Measurements from ENCODE around the gene CSPG4.
"Not testable (repeated sequence)": the region's sequence is repeated elsewhere in the genome, so short reads cannot be mapped to it uniquely, and the experiment has no call there.

Gene CSPG4

GRCh38 chr15:75723847-75724660, 11.4 kb upstream of the CSPG4 start:
- DNase-seq (ENCODE audit: low spot score): peak; percentile 99

- no peak for DNase-seq (ENCODE audit: low spot score)
Measured at GRCh38 chr15:75723171-75723846, 10.7 kb upstream of the CSPG4 start.

- DNase-seq (ENCODE audit: low spot score): no peak
Measured at GRCh38 chr15:75721923-75722870, 9.5 kb upstream of the CSPG4 start.

- no peak for DNase-seq (ENCODE audit: low spot score)
Measured at GRCh38 chr15:75721480-75721922, 8.9 kb upstream of the CSPG4 start.

GRCh38 chr15:75720787-75721479, 8.3 kb upstream of the CSPG4 start:
- no peak for DNase-seq (ENCODE audit: low spot score)

GRCh38 chr15:75720297-75720696, 7.6 kb upstream of the CSPG4 start:
- no peak for DNase-seq (ENCODE audit: low spot score)

- peak; percentile 88 for DNase-seq (ENCODE audit: low spot score)
Measured at GRCh38 chr15:75718328-75718727, 5.7 kb upstream of the CSPG4 start.

- not testable (repeated sequence) for DNase-seq (ENCODE audit: low spot score)
Measured at GRCh38 chr15:75717001-75717400, 4.4 kb upstream of the CSPG4 start.

GRCh38 chr15:75716249-75716950, 3.8 kb upstream of the CSPG4 start:
- DNase-seq (ENCODE audit: low spot score): not testable (repeated sequence)

- not testable (repeated sequence) for DNase-seq (ENCODE audit: low spot score)
Measured at GRCh38 chr15:75715312-75715832, 2.7 kb upstream of the CSPG4 start.

- DNase-seq (ENCODE audit: low spot score): no peak
Measured at GRCh38 chr15:75714195-75714594, 1.5 kb upstream of the CSPG4 start.

GRCh38 chr15:75713338-75713895, 769 bp upstream of the CSPG4 start:
- DNase-seq (ENCODE audit: low spot score): no peak

- DNase-seq (ENCODE audit: low spot score): not testable (repeated sequence)
Measured at GRCh38 chr15:75711495-75711894, 1.2 kb downstream of the CSPG4 start.

GRCh38 chr15:75710874-75711273, 1.8 kb downstream of the CSPG4 start:
- DNase-seq (ENCODE audit: low spot score): not testable (repeated sequence)

- DNase-seq (ENCODE audit: low spot score): not testable (repeated sequence)
Measured at GRCh38 chr15:75709458-75709857, 3.2 kb downstream of the CSPG4 start.

GRCh38 chr15:75706682-75706954, 6.0 kb downstream of the CSPG4 start:
- DNase-seq (ENCODE audit: low spot score): no peak

GRCh38 chr15:75705854-75706681, 6.6 kb downstream of the CSPG4 start:
- DNase-seq (ENCODE audit: low spot score): no peak

- not testable (repeated sequence) for DNase-seq (ENCODE audit: low spot score)
Measured at GRCh38 chr15:75705375-75705774, 7.3 kb downstream of the CSPG4 start.

GRCh38 chr15:75704618-75705017, 8.0 kb downstream of the CSPG4 start:
- DNase-seq (ENCODE audit: low spot score): no peak

- DNase-seq (ENCODE audit: low spot score): no peak
Measured at GRCh38 chr15:75704263-75704615, 8.4 kb downstream of the CSPG4 start.
